GM06990 (cell line): Measurements from ENCODE around the gene SALL1.

ENCODE experiments used
- DNase-seq: peaks from one replicate; pipeline ENCODE4 v3.0.0-alpha.2; 2011; ENCODE audit not compliant: insufficient read length; ENCODE audit errors: extremely low read depth
- H3K27me3 ChIP-seq: replicated peaks from 2 replicates; pipeline ENCODE4 v1.6.0; 2011; ENCODE audit warnings: low read length; ENCODE audit not compliant: control insufficient read depth, insufficient read depth
- H3K36me3 ChIP-seq: 2 replicates; pipeline ENCODE4 v1.5.1; 2011; ENCODE audit warnings: low read length; ENCODE audit not compliant: control insufficient read depth, insufficient read depth
- H3K4me3 ChIP-seq: replicated peaks from 2 replicates; pipeline ENCODE4 v1.5.1; 2011; ENCODE audit warnings: low read depth, mild to moderate bottlenecking, control low read depth, low read length
- TF ChIP-seq, protein P1 (sequence below): IDR thresholded peaks from 2 replicates; pipeline ENCODE4 v1.5.1; 2011; ENCODE audit warnings: low read length, control low read depth, mild to moderate bottlenecking, inconsistent platforms; ENCODE audit not compliant: insufficient read depth, poor library complexity, severe bottlenecking

Gene SALL1

DNA sequence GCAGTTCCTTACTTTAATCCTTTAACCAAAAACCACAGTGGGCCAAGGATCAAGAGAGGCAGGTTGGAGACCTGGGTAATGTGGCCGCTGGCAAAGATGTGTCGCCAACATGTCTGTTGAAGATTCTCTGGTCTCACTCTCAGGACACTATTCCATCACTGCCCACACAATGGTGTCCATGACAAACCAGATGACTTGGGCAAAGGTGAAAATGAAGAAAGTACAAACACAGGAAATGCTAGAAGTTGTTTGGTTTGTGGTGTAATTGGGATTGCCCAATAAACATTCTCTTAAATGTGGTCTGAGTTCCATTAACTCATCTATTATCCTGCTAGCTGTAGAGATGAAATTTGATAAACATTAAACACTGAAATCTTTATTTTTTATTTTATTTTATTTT lies 43.3 kb downstream of the SALL1 start:
- TF ChIP-seq, protein P1, sequence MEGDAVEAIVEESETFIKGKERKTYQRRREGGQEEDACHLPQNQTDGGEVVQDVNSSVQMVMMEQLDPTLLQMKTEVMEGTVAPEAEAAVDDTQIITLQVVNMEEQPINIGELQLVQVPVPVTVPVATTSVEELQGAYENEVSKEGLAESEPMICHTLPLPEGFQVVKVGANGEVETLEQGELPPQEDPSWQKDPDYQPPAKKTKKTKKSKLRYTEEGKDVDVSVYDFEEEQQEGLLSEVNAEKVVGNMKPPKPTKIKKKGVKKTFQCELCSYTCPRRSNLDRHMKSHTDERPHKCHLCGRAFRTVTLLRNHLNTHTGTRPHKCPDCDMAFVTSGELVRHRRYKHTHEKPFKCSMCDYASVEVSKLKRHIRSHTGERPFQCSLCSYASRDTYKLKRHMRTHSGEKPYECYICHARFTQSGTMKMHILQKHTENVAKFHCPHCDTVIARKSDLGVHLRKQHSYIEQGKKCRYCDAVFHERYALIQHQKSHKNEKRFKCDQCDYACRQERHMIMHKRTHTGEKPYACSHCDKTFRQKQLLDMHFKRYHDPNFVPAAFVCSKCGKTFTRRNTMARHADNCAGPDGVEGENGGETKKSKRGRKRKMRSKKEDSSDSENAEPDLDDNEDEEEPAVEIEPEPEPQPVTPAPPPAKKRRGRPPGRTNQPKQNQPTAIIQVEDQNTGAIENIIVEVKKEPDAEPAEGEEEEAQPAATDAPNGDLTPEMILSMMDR: no peak
- no peaks in the 10 kb centered on the region for H3K36me3 ChIP-seq
- H3K27me3 ChIP-seq: no peaks in the 10 kb centered on the region
- H3K4me3 ChIP-seq: no peak overlapping the region
- no peak for DNase-seq

DNA sequence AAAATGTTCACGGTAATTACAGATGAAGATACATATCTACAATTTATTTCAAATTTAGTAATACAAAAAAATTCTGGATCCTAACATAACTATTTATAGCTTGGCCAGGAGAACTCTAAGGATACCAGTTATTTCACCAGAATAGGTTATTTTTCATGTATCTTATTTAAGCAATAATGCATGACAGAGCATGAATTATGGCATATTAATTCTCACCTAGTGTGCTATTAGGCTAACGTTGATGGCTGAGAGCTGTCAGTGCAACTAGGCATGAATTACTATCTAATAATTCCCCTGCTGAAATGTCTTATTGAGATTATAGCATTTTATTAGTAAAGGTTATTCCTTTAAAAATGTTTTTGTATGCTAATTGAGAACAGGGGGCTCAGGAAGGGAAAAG lies 44.5 kb downstream of the SALL1 start:
- Histone ChIP-seq H3K27me3 (no peaks in the 10 kb centered on the region), H3K36me3 (no peaks in the 10 kb centered on the region), H3K4me3 (no peak overlapping the region)
- TF ChIP-seq, protein P1: no peak
- no peak for DNase-seq

GRCh38 chr16:51103590-51103989 lies 47.5 kb downstream of the SALL1 start:
- Histone ChIP-seq H3K4me3 (no peak overlapping the region), H3K36me3 (no peaks in the 10 kb centered on the region), H3K27me3 (no peaks in the 10 kb centered on the region)
- DNase-seq: no peak
- TF ChIP-seq, protein P1: no peak

DNA sequence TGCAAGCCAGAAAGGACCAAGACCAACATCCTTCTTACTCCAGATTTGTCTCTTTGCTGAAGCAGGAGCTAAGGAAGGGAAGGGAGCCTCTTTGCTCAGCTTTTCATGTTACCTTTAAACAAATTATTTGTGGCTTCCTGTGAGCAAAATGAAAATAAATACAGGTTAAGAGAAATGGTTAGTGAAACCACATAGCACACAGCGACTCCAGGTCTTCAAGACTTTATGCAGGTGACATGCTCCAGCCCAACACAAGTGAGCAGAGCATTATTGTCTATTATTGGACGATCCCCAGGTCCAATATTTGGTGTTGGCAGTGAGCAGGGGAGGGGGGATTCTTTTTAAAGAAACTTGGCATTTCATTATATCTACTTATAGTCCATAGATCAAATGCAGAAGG lies 53.3 kb downstream of the SALL1 start:
- no peaks in the 10 kb centered on the region for H3K36me3 ChIP-seq
- TF ChIP-seq, protein P1: no peak
- no peak overlapping the region for H3K4me3 ChIP-seq
- no peak for DNase-seq
- no peaks in the 10 kb centered on the region for H3K27me3 ChIP-seq

DNA sequence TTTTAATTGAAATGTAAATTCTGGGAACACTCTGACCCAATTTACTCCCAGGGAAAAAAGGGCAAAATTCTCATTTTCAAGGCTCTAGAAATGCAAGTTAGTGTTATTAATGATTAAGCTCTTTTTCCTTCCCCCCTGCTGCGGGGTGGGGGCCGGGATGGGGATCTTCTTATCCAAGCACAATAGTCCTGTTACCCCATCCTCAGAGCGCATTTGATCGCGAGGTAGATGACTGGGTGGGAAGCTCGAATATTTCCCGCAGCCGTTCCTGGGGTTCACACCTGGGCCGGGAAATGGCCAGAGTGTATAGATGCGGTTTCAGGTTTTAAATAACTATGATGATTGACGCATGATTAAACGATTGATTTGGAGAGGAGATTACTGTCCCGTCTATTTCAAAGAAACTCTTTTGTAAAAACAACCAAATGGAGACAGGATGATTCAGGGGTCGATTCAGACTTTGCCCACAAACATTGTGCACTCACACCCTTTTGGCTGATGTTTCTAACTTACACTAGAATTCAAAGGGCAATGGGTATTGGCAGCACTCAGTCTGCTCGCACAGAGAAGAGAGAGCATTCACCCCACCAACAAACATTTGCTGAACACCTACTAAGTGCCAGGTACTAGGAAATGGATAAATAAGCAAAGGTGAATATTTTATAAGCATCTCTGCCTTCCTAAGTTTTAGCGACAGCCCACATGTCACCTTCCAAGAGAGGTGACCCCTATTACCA lies 55.0 kb downstream of the SALL1 start:
- Histone ChIP-seq H3K4me3 (no peak overlapping the region), H3K27me3 (no peaks in the 10 kb centered on the region), H3K36me3 (no peaks in the 10 kb centered on the region)
- no peak for DNase-seq
- TF ChIP-seq, protein P1: no peak
